Mucosa of descending colon (tissue), 3 donors: ENCODE results near the gene CCDC70. TPM values are rescaled to one million over a fixed set of nuclear protein-coding genes. Genes with fewer than 3 reads are reported as not detected.

Experiments
- ATAC-seq: fragments of 200-7000 bp; cut with Tn5 transposase; one replicate; pipeline ENCODE4 v1.9.1; 2020; ENCODE audit warnings: mild to moderate bottlenecking, moderate library complexity
- DNase-seq, 3 donors: peaks; one replicate each; pipeline ENCODE4 v3.0.0-alpha.2; 2020
- H3K36me3 ChIP-seq: fragments of 200-600 bp; one replicate; pipeline ENCODE4 v1.8.0; 2021; ENCODE audit warnings: low read depth, mild to moderate bottlenecking
- H3K4me1 ChIP-seq: fragments of 200-600 bp; one replicate; pipeline ENCODE4 v1.8.0; 2021; ENCODE audit warnings: low read depth, mild to moderate bottlenecking
- H3K4me3 ChIP-seq: fragments of 200-600 bp; one replicate; pipeline ENCODE4 v1.8.0; 2021; ENCODE audit warnings: mild to moderate bottlenecking
- H3K9me3 ChIP-seq: fragments of 200-600 bp; one replicate; pipeline ENCODE4 v1.8.0; 2021; ENCODE audit warnings: mild to moderate bottlenecking
- intact Hi-C, 2 donors: fragments of 100-400 bp; cut with DNase I in 1 of 2; cut with micrococcal nuclease in 1 of 2; formaldehyde crosslinking; loops; one replicate each; pipeline versions ENCODE4 v1.11.0 to v1.11.1; 2022; cut with DNase I, micrococcal nuclease
- total RNA-seq, 3 donors: library from RNA; stranded (reverse); fragmentation: NEBNext Ultra II Directional in 2 of 3; extraction: Animal tissue kit (Norgen Biotek cat#: 25700) in 2 of 3; gene quantifications; one replicate each; pipeline versions ENCODE4 v1.2.1 to v1.2.4, GENCODE V29; 2021 to 2023
- TF ChIP-seq, protein P1 (sequence below): fragments of 200-600 bp; IDR thresholded peaks from one replicate; pipeline ENCODE4 v1.8.0; 2022; ENCODE audit warnings: antibody characterized with exemption, mild to moderate bottlenecking
- donor health status: DM: no; HTN: no; CAD: no; lungs with moderate emphysema.
- donor health status: DM: no; HTN: no; CAD: no.
- donor health status: DM: no; HTN: yes; CAD: no.

CCDC70 gene
- total RNA-seq, 3 donors from 2014 or later = not detected

DNA sequence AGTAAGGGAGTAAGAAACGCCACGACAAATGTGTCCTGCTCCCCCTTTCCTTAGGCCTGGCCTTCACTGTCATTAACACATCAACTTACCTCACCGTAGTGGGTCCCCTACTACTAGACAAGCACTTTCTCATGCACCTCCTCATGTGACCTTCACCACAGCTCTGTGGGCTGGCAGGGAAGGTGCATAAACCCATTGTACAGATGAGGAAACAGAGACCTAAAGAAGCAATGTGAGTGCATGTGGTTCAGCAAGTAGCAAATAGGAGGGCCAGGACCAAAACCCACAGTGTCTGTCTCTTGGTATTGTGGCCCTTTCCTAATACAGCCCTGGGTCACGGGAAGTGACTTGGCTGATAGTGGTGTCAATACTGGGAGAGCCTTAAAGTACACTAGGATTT, 5.3 kb downstream of the CCDC70 start:
- H3K9me3 ChIP-seq = no peaks in the 10 kb centered on the region
- intact Hi-C loops = no loop called here
- TF ChIP-seq, protein P1, sequence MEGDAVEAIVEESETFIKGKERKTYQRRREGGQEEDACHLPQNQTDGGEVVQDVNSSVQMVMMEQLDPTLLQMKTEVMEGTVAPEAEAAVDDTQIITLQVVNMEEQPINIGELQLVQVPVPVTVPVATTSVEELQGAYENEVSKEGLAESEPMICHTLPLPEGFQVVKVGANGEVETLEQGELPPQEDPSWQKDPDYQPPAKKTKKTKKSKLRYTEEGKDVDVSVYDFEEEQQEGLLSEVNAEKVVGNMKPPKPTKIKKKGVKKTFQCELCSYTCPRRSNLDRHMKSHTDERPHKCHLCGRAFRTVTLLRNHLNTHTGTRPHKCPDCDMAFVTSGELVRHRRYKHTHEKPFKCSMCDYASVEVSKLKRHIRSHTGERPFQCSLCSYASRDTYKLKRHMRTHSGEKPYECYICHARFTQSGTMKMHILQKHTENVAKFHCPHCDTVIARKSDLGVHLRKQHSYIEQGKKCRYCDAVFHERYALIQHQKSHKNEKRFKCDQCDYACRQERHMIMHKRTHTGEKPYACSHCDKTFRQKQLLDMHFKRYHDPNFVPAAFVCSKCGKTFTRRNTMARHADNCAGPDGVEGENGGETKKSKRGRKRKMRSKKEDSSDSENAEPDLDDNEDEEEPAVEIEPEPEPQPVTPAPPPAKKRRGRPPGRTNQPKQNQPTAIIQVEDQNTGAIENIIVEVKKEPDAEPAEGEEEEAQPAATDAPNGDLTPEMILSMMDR = no peak
- ATAC-seq (no peak), DNase-seq (no peak)
- no peak overlapping the region for H3K4me3 ChIP-seq
- no peaks in the 10 kb centered on the region for H3K4me1 ChIP-seq
- H3K36me3 ChIP-seq = no peaks in the 10 kb centered on the region

DNA sequence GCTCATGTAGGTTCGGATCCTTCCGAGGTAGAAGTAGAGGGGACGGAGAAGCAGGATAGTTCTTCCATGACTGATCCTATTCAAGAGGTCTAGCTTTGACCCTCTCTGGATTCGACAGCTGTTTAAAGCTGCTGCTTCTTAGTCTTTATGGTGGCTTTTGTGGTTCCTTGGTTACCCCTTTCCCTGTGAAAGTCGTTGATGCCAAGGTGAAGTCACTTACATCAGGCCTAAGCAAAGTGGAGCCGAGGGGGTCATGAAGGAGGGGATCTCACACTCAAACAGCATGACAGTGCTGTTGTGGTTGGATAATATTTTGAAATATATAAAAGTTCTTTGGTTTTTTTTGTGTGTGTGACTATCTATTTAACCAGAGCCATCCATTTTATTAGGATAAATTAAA, 8.1 kb downstream of the CCDC70 start:
- DNase-seq (no peak), ATAC-seq (no peak)
- Histone ChIP-seq H3K36me3 (no peaks in the 10 kb centered on the region), H3K4me3 (no peak overlapping the region), H3K9me3 (no peaks in the 10 kb centered on the region), H3K4me1 (no peaks in the 10 kb centered on the region)
- TF ChIP-seq, protein P1 = no peak
- intact Hi-C loops = no loop called here

DNA sequence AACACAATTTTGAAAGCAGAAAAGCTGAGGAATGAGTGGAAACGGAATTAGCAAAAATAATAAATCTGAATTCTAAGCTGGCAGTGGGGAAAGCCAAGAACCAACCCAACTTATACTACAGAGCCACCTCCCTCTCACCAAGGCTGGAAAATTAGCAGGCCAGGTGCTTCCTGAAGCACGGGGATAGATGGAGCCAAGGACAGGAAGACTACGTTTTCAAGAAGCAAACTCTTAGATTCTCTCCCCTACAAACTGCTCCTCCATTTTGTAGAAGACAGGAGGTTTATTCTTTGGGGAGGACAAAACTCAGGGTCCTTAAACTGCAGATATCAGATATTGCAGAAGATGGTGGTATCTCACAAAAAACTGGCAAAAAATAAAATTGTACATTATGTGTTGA, 8.8 kb downstream of the CCDC70 start:
- DNase-seq (no peak), ATAC-seq (no peak)
- no peak overlapping the region for H3K4me3 ChIP-seq
- TF ChIP-seq, protein P1 = no peak
- intact Hi-C loops = no loop called here
- H3K36me3 ChIP-seq = no peaks in the 10 kb centered on the region
- no peaks in the 10 kb centered on the region for H3K4me1 ChIP-seq
- H3K9me3 ChIP-seq = no peaks in the 10 kb centered on the region

DNA sequence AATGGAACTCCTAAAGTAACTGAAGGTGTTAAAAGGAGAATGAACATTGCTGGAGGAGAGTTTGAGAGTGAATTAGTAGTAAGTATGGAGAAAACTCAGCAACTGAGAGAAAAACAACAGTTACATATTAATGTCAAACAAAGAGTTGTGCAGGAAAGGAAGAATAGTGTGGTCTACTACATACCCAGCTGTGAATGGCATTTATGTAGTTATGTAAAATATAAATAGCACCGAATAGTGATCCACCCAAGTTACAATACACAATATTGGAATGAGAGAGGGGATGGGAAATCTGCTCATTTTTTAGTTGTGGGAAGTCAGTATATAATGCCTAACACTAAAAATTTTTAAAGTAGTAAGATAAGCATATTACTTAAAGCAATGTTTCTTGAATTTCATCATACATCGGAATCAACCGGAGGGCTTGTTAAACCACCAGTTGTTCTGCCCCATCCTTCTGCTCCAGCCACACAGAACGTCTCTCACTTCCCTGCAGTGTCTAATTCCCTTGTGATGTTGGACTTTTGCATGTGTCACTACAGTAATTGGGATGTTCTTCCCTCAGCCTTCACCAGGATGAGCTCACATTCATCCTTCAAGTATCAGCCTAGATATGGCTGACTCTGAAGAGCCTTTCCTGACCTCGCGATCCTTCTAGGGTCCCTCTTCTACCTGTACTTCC, 11.5 kb downstream of the CCDC70 start:
- intact Hi-C loops = no loop called here
- H3K9me3 ChIP-seq = no peaks in the 10 kb centered on the region
- TF ChIP-seq, protein P1 = no peak
- H3K4me3 ChIP-seq = no peak overlapping the region
- ATAC-seq (no peak), DNase-seq (no peak)
- no peaks in the 10 kb centered on the region for H3K4me1 ChIP-seq
- H3K36me3 ChIP-seq = no peaks in the 10 kb centered on the region

DNA sequence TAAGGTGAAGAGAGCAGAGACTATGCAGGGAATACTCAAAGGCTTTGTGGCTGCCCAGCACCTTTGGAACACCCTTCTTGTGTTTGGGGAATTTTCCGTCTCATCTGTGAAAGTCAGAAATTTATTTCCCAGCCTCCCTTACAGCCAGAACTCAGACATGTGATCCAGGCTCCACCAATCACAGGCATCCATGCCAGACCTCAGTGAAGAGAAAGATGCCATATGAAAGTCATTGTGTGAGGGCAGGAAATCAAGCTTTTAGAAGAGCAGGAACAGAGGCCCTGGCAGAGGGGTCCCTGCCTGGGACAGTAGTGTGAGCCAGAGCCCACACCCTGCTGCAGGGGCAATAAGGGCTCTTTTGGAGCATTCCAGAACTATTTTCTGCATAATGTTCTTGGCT, 12.1 kb downstream of the CCDC70 start:
- DNase-seq = no peak
- TF ChIP-seq, protein P1 = no peak
- Histone ChIP-seq H3K36me3 (no peaks in the 10 kb centered on the region), H3K4me1 (no peaks in the 10 kb centered on the region), H3K9me3 (no peaks in the 10 kb centered on the region), H3K4me3 (no peak overlapping the region)
- intact Hi-C loops = no loop called here
- ATAC-seq = no peak

DNA sequence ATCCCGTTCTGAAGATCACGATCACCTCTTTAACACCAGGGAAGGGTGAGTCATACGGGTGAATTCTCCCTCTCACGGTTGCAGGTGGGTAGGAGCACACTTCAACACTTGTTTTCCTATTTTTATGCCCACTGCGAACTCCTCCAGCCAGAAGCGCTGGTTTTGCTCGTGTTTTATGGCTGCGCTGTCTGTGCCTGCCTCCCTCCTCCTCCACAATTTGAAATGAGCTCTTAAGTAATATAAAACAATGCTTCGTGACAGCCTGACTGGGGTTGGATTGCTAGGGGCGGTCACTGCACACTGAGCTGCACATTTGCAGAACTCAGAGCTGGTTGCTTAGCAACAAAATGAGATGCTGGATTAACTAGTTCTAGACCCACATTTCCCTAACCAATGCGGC, 12.9 kb downstream of the CCDC70 start:
- intact Hi-C loops = no loop called here
- no peak overlapping the region for H3K4me3 ChIP-seq
- TF ChIP-seq, protein P1 = no peak
- H3K9me3 ChIP-seq = no peaks in the 10 kb centered on the region
- no peak for DNase-seq
- no peaks in the 10 kb centered on the region for H3K4me1 ChIP-seq
- no peaks in the 10 kb centered on the region for H3K36me3 ChIP-seq
- ATAC-seq = no peak
